T-cell (primary cell): ENCODE data around the gene LGR6. TPM values are rescaled to one million over a fixed set of nuclear protein-coding genes. Genes with fewer than 3 reads are reported as not detected.
"Not testable (repeated sequence)": the region's sequence is repeated elsewhere in the genome, so short reads cannot be mapped to it uniquely, and the experiment has no call there.

Experiments
- ATAC-seq, 4 experiments: fragments of 200-7000 bp in 3 of 4; fragments of 150-1000 bp in 1 of 4; cut with Tn5 transposase; replicated peaks in 1 of 4; 1 replicate in 3 of 4; 2 replicates in 1 of 4; pipeline ENCODE4 v1.10.0; 2021; ENCODE audit warnings: moderate library complexity in 3 of 4, mild to moderate bottlenecking in 2 of 4, moderate number of reproducible peaks in 1 of 4
- CTCF ChIA-PET, 2 donors: fragments of 300-600 bp; sonication (Branson Sonifier 250); formaldehyde crosslinking; loops; one replicate each; lab custom pipeline; 2022; ENCODE audit warnings: antibody characterized with exemption in 2 of 2; lab: Charles Lee
- POLR2A ChIA-PET, 2 donors: fragments of 300-600 bp; sonication (Branson Sonifier 250); formaldehyde crosslinking; loops; one replicate each; lab custom pipeline; 2022; ENCODE audit warnings: antibody characterized with exemption in 2 of 2; lab: Charles Lee
- DNase-seq, 35 experiments: peaks; one replicate each; pipeline versions ENCODE4 v3.0.0 to v3.0.0-alpha.2; 2013 to 2023
- H3K27ac ChIP-seq: one replicate; pipeline ENCODE4 v1.5.1; 2013; ENCODE audit warnings: low read length
- H3K27me3 ChIP-seq, 2 experiments: replicated peaks in 1 of 2; 1 replicate in 1 of 2; 2 replicates in 1 of 2; pipeline versions ENCODE4 v1.6.1 to v1.7.0; 2013; ENCODE audit warnings: low read length in 1 of 2, mixed read lengths in 1 of 2; ENCODE audit not compliant: control insufficient read depth in 2 of 2, insufficient read depth in 2 of 2; ENCODE audit errors: extremely low read depth in 1 of 2
- H3K36me3 ChIP-seq, 2 donors: 1 replicate in 1 of 2; 2 replicates in 1 of 2; pipeline versions ENCODE4 v1.6.1 to v1.7.0; 2013; ENCODE audit warnings: low read length in 1 of 2; ENCODE audit not compliant: control insufficient read depth in 2 of 2, insufficient read depth in 1 of 2; ENCODE audit errors: extremely low read depth in 1 of 2
- H3K4me1 ChIP-seq, 2 experiments: 1 replicate in 1 of 2; 2 replicates in 1 of 2; pipeline versions ENCODE4 v1.6.1 to v1.7.0; 2013; ENCODE audit warnings: low read length in 2 of 2, mixed read lengths in 1 of 2; ENCODE audit not compliant: insufficient read depth in 2 of 2, control insufficient read depth in 1 of 2; ENCODE audit errors: extremely low read depth in 1 of 2
- H3K4me3 ChIP-seq, 2 donors: 1 replicate in 1 of 2; 2 replicates in 1 of 2; pipeline versions ENCODE4 v1.5.1 to v1.7.0; 2013; ENCODE audit warnings: mild to moderate bottlenecking in 2 of 2, low read length in 1 of 2, moderate library complexity in 1 of 2; ENCODE audit not compliant: control insufficient read depth in 1 of 2; ENCODE audit errors: extremely low read depth in 1 of 2
- H3K9me3 ChIP-seq: 2 replicates; pipeline ENCODE4 v1.7.0; 2013
- H3K27ac Mint-ChIP-seq, 2 donors: one replicate each; pipeline ENCODE4 v1.8.0; 2020 to 2021; ENCODE audit warnings: mild to moderate bottlenecking in 2 of 2, mixed read lengths in 2 of 2
- H3K27me3 Mint-ChIP-seq, 2 donors: one replicate each; pipeline ENCODE4 v1.8.0; 2021 to 2022; ENCODE audit warnings: mixed read lengths in 2 of 2
- H3K36me3 Mint-ChIP-seq: one replicate; pipeline ENCODE4 v1.8.0; 2021; ENCODE audit warnings: mixed read lengths
- H3K4me1 Mint-ChIP-seq, 3 donors: one replicate each; pipeline ENCODE4 v1.8.0; 2020 to 2022; ENCODE audit warnings: mixed read lengths in 3 of 3, mild to moderate bottlenecking in 1 of 3
- H3K4me3 Mint-ChIP-seq, 3 donors: one replicate each; pipeline ENCODE4 v1.8.0; 2020 to 2022; ENCODE audit warnings: mild to moderate bottlenecking in 3 of 3, mixed read lengths in 3 of 3, moderate library complexity in 3 of 3
- H3K9me3 Mint-ChIP-seq, 3 donors: one replicate each; pipeline ENCODE4 v1.8.0; 2020 to 2022; ENCODE audit warnings: mixed read lengths in 3 of 3
- WGBS: methylation state at CpG from one replicate; pipeline ENCODE4 v1.1.5; 2013; ENCODE audit warnings: missing lambda C conversion rate; ENCODE audit not compliant: insufficient coverage; 5-methylcytosine and 5-hydroxymethylcytosine counted together
- total RNA-seq, 35 experiments: library from RNA in 6 of 35; stranded (reverse) in 6 of 35; fragments of 120-200 nt in 1 of 35; gene quantifications; one replicate each; pipeline versions ENCODE4 v1.2.1 to v1.2.4 and lab custom pipeline; 2013 to 2026

The LGR6 gene
- total RNA-seq, 5 donors from 2014 or later (not counting 1 experiment from before 2014, with no cell fraction given): 0.58 to 13.1 (median 1.8) TPM

GRCh38 chr1:202191391-202191790 is 2.2 kb upstream of the LGR6 start:
- Histone ChIP-seq H3K27me3 (peaks cover 0 to 52% of the 10 kb centered on the region in 2 experiments), H3K4me1 (peaks cover 0 to 24% of the 10 kb centered on the region in 2 experiments)
- H3K4me3 ChIP-seq, H3K4me3 Mint-ChIP-seq, ATAC-seq, H3K27ac Mint-ChIP-seq, POLR2A ChIA-PET, H3K4me1 Mint-ChIP-seq, CTCF ChIA-PET, H3K36me3 ChIP-seq, H3K36me3 Mint-ChIP-seq, H3K9me3 ChIP-seq, H3K27ac ChIP-seq, H3K9me3 Mint-ChIP-seq, DNase-seq: not testable (repeated sequence)
- WGBS: no CpG with 5 or more reads among the region's 33 CpGs
- peaks cover 21 to 34% of the 10 kb centered on the region in 2 donors for H3K27me3 Mint-ChIP-seq

GRCh38 chr1:202192770-202193613 is 607 bp upstream of the LGR6 start:
- Mint-ChIP-seq H3K36me3 (no peaks in the 10 kb centered on the region), H3K4me1 (peaks cover under 1 to 12% (median 4%) of the 10 kb centered on the region in 3 donors), H3K27ac (no peak overlapping the region), H3K27me3 (peaks cover 21 to 32% of the 10 kb centered on the region in 2 donors), H3K9me3 (no peaks in the 10 kb centered on the region), H3K4me3 (no peak overlapping the region)
- H3K36me3 ChIP-seq: no peaks in the 10 kb centered on the region
- peak in 31 of 35 experiments; percentile 13 to 74 (median 44) for DNase-seq
- H3K27ac ChIP-seq: no peak overlapping the region
- 31% methylated on average over 13 of the region's 18 CpGs for WGBS
- peaks cover 0 to 38% of the 10 kb centered on the region in 2 experiments for H3K4me1 ChIP-seq
- ChIA-PET POLR2A (no interaction called here), CTCF (interaction anchor here (0.6 to 1.8 kb wide), 15 partner anchors 9 to 566 kb away, joined by 3 to 17 read pairs (median 3); partner anchors contain the start of gene PTPN7 (in 1 of the 2))
- no peak overlapping the region for H3K4me3 ChIP-seq
- H3K9me3 ChIP-seq: no peaks in the 10 kb centered on the region
- H3K27me3 ChIP-seq: peaks cover 0 to 39% of the 10 kb centered on the region in 2 experiments
- ATAC-seq: peak; percentile 41 to 62 (median 50)

GRCh38 chr1:202194328-202194648 is 689 bp downstream of the LGR6 start:
- no peak for DNase-seq
- no peaks in the 10 kb centered on the region for H3K9me3 Mint-ChIP-seq
- ChIA-PET POLR2A (no interaction called here), CTCF (no interaction called here)
- no peak overlapping the region for H3K27ac ChIP-seq
- no peak for ATAC-seq
- H3K27me3 ChIP-seq: peaks cover 0 to 32% of the 10 kb centered on the region in 2 experiments
- no peak overlapping the region for H3K27ac Mint-ChIP-seq
- H3K4me1 ChIP-seq: peaks cover 5 to 51% of the 10 kb centered on the region in 2 experiments
- no peak overlapping the region for H3K4me3 Mint-ChIP-seq
- no peaks in the 10 kb centered on the region for H3K36me3 ChIP-seq
- 70% methylated on average over 7 of the region's 11 CpGs for WGBS
- no peaks in the 10 kb centered on the region for H3K9me3 ChIP-seq
- H3K4me1 Mint-ChIP-seq: peaks cover 14 to 21% (median 16%) of the 10 kb centered on the region in 3 donors
- H3K36me3 Mint-ChIP-seq: no peaks in the 10 kb centered on the region
- H3K27me3 Mint-ChIP-seq: peaks cover 21 to 32% of the 10 kb centered on the region in 2 donors
- H3K4me3 ChIP-seq: no peak overlapping the region

GRCh38 chr1:202197653-202198365 is 4.2 kb downstream of the LGR6 start:
- ChIA-PET POLR2A (no interaction called here), CTCF (interaction anchor here in 1 of 2 donors (1.1 kb wide), 1 partner anchor 11 kb away, joined by 3 read pairs; no protein-coding TSS in a partner anchor)
- peak overlapping the region in 1 of 3 donors; percentile 39 for H3K4me3 Mint-ChIP-seq
- DNase-seq (peak in 23 of 35 experiments; percentile 13 to 73 (median 31)), ATAC-seq (peak in 3 of 4 experiments; percentile 13 to 64 (median 41))
- peaks cover 21 to 27% of the 10 kb centered on the region in 2 donors for H3K27me3 Mint-ChIP-seq
- peak overlapping the region; percentile 72 for H3K27ac ChIP-seq
- H3K27me3 ChIP-seq: peaks cover 0 to 28% of the 10 kb centered on the region in 2 experiments
- no peak overlapping the region for H3K4me3 ChIP-seq
- peaks cover 36 to 46% (median 38%) of the 10 kb centered on the region in 3 donors for H3K4me1 Mint-ChIP-seq
- no peaks in the 10 kb centered on the region for H3K36me3 Mint-ChIP-seq
- H3K9me3 ChIP-seq: no peaks in the 10 kb centered on the region
- peak overlapping the region; percentile 8 to 21 for H3K27ac Mint-ChIP-seq
- H3K9me3 Mint-ChIP-seq: no peaks in the 10 kb centered on the region
- H3K4me1 ChIP-seq: peaks cover 15 to 82% of the 10 kb centered on the region in 2 experiments
- 45% methylated on average over 4 of the region's 7 CpGs for WGBS
- H3K36me3 ChIP-seq: no peaks in the 10 kb centered on the region

- no peaks in the 10 kb centered on the region for H3K36me3 ChIP-seq
- H3K27me3 Mint-ChIP-seq: peaks cover 21 to 27% of the 10 kb centered on the region in 2 donors
- H3K9me3 ChIP-seq: no peaks in the 10 kb centered on the region
- peaks cover 0 to 23% of the 10 kb centered on the region in 2 experiments for H3K27me3 ChIP-seq
- H3K4me1 ChIP-seq: peaks cover 15 to 82% of the 10 kb centered on the region in 2 experiments
- H3K4me3 ChIP-seq: no peak overlapping the region
- H3K27ac Mint-ChIP-seq: peak overlapping the region; percentile 8 to 21
- ATAC-seq (no peak), DNase-seq (no peak)
- 80% methylated on average over 1 of the region's 1 CpG for WGBS
- peak overlapping the region in 1 of 3 donors; percentile 39 for H3K4me3 Mint-ChIP-seq
- H3K36me3 Mint-ChIP-seq: no peaks in the 10 kb centered on the region
- no peaks in the 10 kb centered on the region for H3K9me3 Mint-ChIP-seq
- ChIA-PET CTCF (interaction anchor here in 1 of 2 donors (1.1 kb wide), 1 partner anchor 12 kb away, joined by 3 read pairs; no protein-coding TSS in a partner anchor), POLR2A (no interaction called here)
- peaks cover 37 to 49% (median 38%) of the 10 kb centered on the region in 3 donors for H3K4me1 Mint-ChIP-seq
- H3K27ac ChIP-seq: peak overlapping the region; percentile 72
Observed at GRCh38 chr1:202198366-202198724, 4.7 kb downstream of the LGR6 start.
